ENCODE results near the gene CBY2. TPM values are rescaled to one million over a fixed set of nuclear protein-coding genes. Genes with fewer than 3 reads are reported as not detected.

CBY2 gene
- total and polyA plus RNA-seq, 2 of the 4 experiments (the other 2 are of a cell fraction), result not detected

DNA sequence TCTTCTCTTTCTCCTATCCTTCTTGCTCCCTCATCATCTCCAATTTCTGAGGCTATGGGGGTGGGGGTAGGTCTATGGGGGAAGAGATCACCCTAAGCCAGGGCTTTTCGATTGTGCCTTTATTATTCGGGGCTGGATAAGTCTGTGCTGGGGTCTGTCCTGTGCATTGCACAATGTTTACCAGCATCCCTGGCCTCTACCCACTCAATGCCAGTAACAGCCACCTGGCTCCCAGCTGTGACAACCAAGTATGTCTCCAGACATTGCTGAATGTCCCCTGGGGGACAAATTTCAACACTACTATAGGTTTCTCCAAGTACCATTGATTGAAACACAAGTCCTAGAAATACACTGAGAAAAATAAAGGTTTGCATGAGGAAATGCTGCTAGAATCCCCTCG, 13.2 kb downstream of the CBY2 start:
- H4K91ac ChIP-seq (ENCODE audit: insufficient read depth, low read depth, low read length), result no peak overlapping the region
- no peak overlapping the region for H4K8ac ChIP-seq (ENCODE audit: low read depth in 2 of 2, low read length in 2 of 2)
- H4K5ac ChIP-seq (ENCODE audit: low read depth, low read length), result no peak overlapping the region
- H3K18ac ChIP-seq (ENCODE audit: low read depth, low read length), result no peak overlapping the region
- no peaks in the 10 kb centered on the region for H3K79me1 ChIP-seq (ENCODE audit: low read depth in 1 of 2, low read length in 2 of 2)
- H2BK120ac ChIP-seq (ENCODE audit: low read depth, low read length), result no peak overlapping the region
- H2BK20ac ChIP-seq (ENCODE audit: low read depth, low read length), result no peak overlapping the region
- H3K4me2 ChIP-seq (ENCODE audit: low read depth, low read length), result no peak overlapping the region
- no peak overlapping the region for H3K4ac ChIP-seq (ENCODE audit: low read depth, low read length)
- TF ChIP-seq MAZ (IDR thresholded peaks at IDR 0.05; ENCODE audit: borderline replicate concordance, low read depth, low read length) (no peak), CEBPB (IDR thresholded peaks at IDR 0.05; ENCODE audit: low read depth, low read length) (0 out of 2 replicates have a peak, but pooled peaks have one; percentile 4), SMC3 (IDR thresholded peaks at IDR 0.05; ENCODE audit: low read depth, low read length) (no peak), POLR2A (IDR thresholded peaks at IDR 0.05; ENCODE audit: low read depth, low read length) (no peak)
- H2AK5ac ChIP-seq (ENCODE audit: low read depth, low read length), result no peak overlapping the region
- H2BK5ac ChIP-seq (ENCODE audit: low read depth, low read length, poor library complexity, severe bottlenecking), result no peak overlapping the region
- CTCF ChIA-PET, result no interaction called here
- ATAC-seq (ENCODE audit: low read depth), result no peak
- H3K27ac ChIP-seq (ENCODE audit: insufficient read depth, low read length), result no peak overlapping the region
- no CpG with 5 or more reads among the region's 3 CpGs for WGBS, 2 experiments (ENCODE audit: extremely low coverage in 2 of 2, insufficient read length in 1 of 2)
- no peak for DNase-seq
- in situ Hi-C loops (cut with MboI; ENCODE audit: low sequenced_read_pairs), result no loop called here
- no peak overlapping the region for H3K9ac ChIP-seq (ENCODE audit: low read depth, low read length)
- H2BK15ac ChIP-seq (ENCODE audit: low read depth, low read length), result no peak overlapping the region
- H3K9me3 ChIP-seq (ENCODE audit: control insufficient read depth, insufficient read depth, low read length), result no peaks in the 10 kb centered on the region
- no peak overlapping the region for H2AK9ac ChIP-seq (replicated peaks; ENCODE audit: low read depth, low read length, poor library complexity)
- no peaks in the 10 kb centered on the region for H3K36me3 ChIP-seq (ENCODE audit: control insufficient read depth, insufficient read depth, low read length)
- no peak overlapping the region for H3K4me3 ChIP-seq (ENCODE audit: insufficient read depth, low read depth, low read length)
- no peaks in the 10 kb centered on the region for H4K20me1 ChIP-seq (ENCODE audit: insufficient read depth, low read length)
- no peak overlapping the region for H3K14ac ChIP-seq (replicated peaks; ENCODE audit: low read depth, low read length)
- intact Hi-C loops (cut with micrococcal nuclease), result no loop called here
- BruUV-seq (replicated peaks), result no TSS peak
- no peak overlapping the region for H3K23ac ChIP-seq (ENCODE audit: low read depth, low read length)
- POLR2A ChIA-PET (ENCODE audit: unreplicated experiment), result no interaction called here
- dilution Hi-C loops (cut with HindIII; ENCODE audit: low sequenced_read_pairs, unreplicated experiment), result no loop called here
- no peak overlapping the region for H3K56ac ChIP-seq (ENCODE audit: extremely low read depth, insufficient read depth, low read length)
- H3K9me1 ChIP-seq (ENCODE audit: insufficient read depth, low read length), result no peaks in the 10 kb centered on the region
- H3K27me3 ChIP-seq (ENCODE audit: control insufficient read depth, insufficient read depth, low read length), result peaks cover 1% of the 10 kb centered on the region; the same call in 1 of the 2 replicates
- H2AFZ ChIP-seq (replicated peaks; ENCODE audit: low read length, poor library complexity), result no peak overlapping the region
- no peaks in the 10 kb centered on the region for H3K4me1 ChIP-seq (ENCODE audit: control insufficient read depth, insufficient read depth, low read length)

Data from IMR-90 (cell line).